HepG2 (cell line): ENCODE data around the gene TTC39C. TPM values are rescaled to one million over a fixed set of nuclear protein-coding genes. Genes with fewer than 3 reads are reported as not detected.

Experiments used
- ATF4 ChIP-seq, 2 experiments: fragments of 450-650 bp in 1 of 2; sonication (generic) in 1 of 2; formaldehyde crosslinking; IDR thresholded peaks; 2 replicates each; pipeline versions ENCODE4 v1.5.0 to v1.8.0; 2020 to 2022; ENCODE audit warnings: mild to moderate bottlenecking in 1 of 2, missing genetic modification reagents in 1 of 2
- BCL3 ChIP-seq: sonication (generic); formaldehyde crosslinking; IDR thresholded peaks from 2 replicates; pipeline ENCODE4 v1.5.1; 2020; ENCODE audit warnings: mild to moderate bottlenecking, missing genetic modification reagents, moderate library complexity
- BORCS8-MEF2B ChIP-seq: sonication (generic); formaldehyde crosslinking; IDR thresholded peaks from 2 replicates; pipeline ENCODE4 v1.8.0; 2022; ENCODE audit warnings: mild to moderate bottlenecking, missing genetic modification reagents
- CEBPG ChIP-seq: IDR thresholded peaks from 2 replicates; pipeline ENCODE4 v1.6.1; 2016
- ETS1 ChIP-seq: sonication (generic); formaldehyde crosslinking; IDR thresholded peaks from 2 replicates; pipeline ENCODE4 v1.4.0; 2020; ENCODE audit warnings: missing genetic modification reagents
- HDAC2 ChIP-seq: sonication (generic); formaldehyde crosslinking; IDR thresholded peaks from 2 replicates; pipeline ENCODE4 v1.4.0; 2020; ENCODE audit warnings: missing genetic modification reagents
- HMGA1 ChIP-seq: sonication (generic); formaldehyde crosslinking; conservative IDR thresholded peaks from 2 replicates; pipeline ENCODE4 v1.4.0; 2020; ENCODE audit warnings: missing genetic modification reagents
- KAT8 ChIP-seq: IDR thresholded peaks from 2 replicates; pipeline ENCODE4 v1.6.1; 2016; ENCODE audit warnings: missing genetic modification reagents, missing compliant biosample characterization
- MAFK ChIP-seq, 2 experiments: IDR thresholded peaks in 1 of 2; conservative IDR thresholded peaks in 1 of 2; 2 replicates each; pipeline ENCODE4 v1.6.1; 2011; ENCODE audit warnings: improper control_type of control experiment in 2 of 2, low read length in 2 of 2
- NR1H2 ChIP-seq: sonication (generic); formaldehyde crosslinking; IDR thresholded peaks from 2 replicates; pipeline ENCODE4 v1.8.1; 2022; ENCODE audit warnings: low read depth, missing genetic modification reagents, borderline replicate concordance
- NR2C2 ChIP-seq: sonication (generic); formaldehyde crosslinking; IDR thresholded peaks from 2 replicates; pipeline ENCODE4 v1.4.0; 2020; ENCODE audit warnings: missing genetic modification reagents, mild to moderate bottlenecking, moderate library complexity, borderline replicate concordance
- NR2F1 ChIP-seq, 2 experiments: fragments of 450-650 bp in 1 of 2; formaldehyde crosslinking in 1 of 2; IDR thresholded peaks; 2 replicates each; pipeline versions ENCODE4 v1.5.0 to v1.6.1; 2016 to 2020; ENCODE audit warnings: mild to moderate bottlenecking in 1 of 2, missing compliant biosample characterization in 1 of 2, missing genetic modification reagents in 1 of 2, moderate library complexity in 1 of 2
- SIX4 ChIP-seq: sonication (generic); formaldehyde crosslinking; IDR thresholded peaks from 2 replicates; pipeline ENCODE4 v1.4.0; 2020; ENCODE audit warnings: missing genetic modification reagents
- SMAD9 ChIP-seq: sonication (generic); formaldehyde crosslinking; IDR thresholded peaks from 2 replicates; pipeline ENCODE4 v1.5.1; 2020; ENCODE audit warnings: mild to moderate bottlenecking, missing genetic modification reagents
- TBX3 ChIP-seq: fragments of 450-650 bp; IDR thresholded peaks from 2 replicates; pipeline ENCODE4 v1.6.1; 2017; ENCODE audit warnings: antibody characterized with exemption, mild to moderate bottlenecking, inconsistent platforms, borderline replicate concordance
- ZBTB49 ChIP-seq: sonication (generic); formaldehyde crosslinking; IDR thresholded peaks from 2 replicates; pipeline ENCODE4 v1.4.0; 2020; ENCODE audit warnings: missing genetic modification reagents, borderline replicate concordance
- ZKSCAN1 ChIP-seq: fragments of 150-350 bp; IDR thresholded peaks from 2 replicates; pipeline ENCODE4 v1.6.1; 2014; ENCODE audit warnings: low read length
- ZNF18 ChIP-seq: sonication (generic); formaldehyde crosslinking; IDR thresholded peaks from 2 replicates; pipeline ENCODE4 v1.8.0; 2022; ENCODE audit warnings: mild to moderate bottlenecking, missing genetic modification reagents; ENCODE audit not compliant: insufficient replicate concordance
- ZNF343 ChIP-seq: sonication (generic); formaldehyde crosslinking; IDR thresholded peaks from 2 replicates; pipeline ENCODE4 v1.4.0; 2020; ENCODE audit warnings: mild to moderate bottlenecking, missing genetic modification reagents
- ZNF614 ChIP-seq: IDR thresholded peaks from 2 replicates; pipeline ENCODE4 v1.6.1; 2018; ENCODE audit warnings: missing biosample characterization, missing genetic modification reagents, inconsistent platforms, borderline replicate concordance
- ZZZ3 ChIP-seq: sonication (generic); formaldehyde crosslinking; IDR thresholded peaks from 2 replicates; pipeline ENCODE4 v1.4.0; 2020; ENCODE audit warnings: missing genetic modification reagents, mild to moderate bottlenecking, borderline replicate concordance
- polyA plus RNA-seq, 8 experiments: library from polyadenylated mRNA; depleted of rRNA in 3 of 8; stranded (reverse) in 7 of 8; unstranded in 1 of 8; fragments of >200 nt; fragmentation: Illumina TruSeq in 4 of 8; extraction: Trizol in 4 of 8; gene quantifications; 2 replicates each; pipeline versions ENCODE4 v1.2.1 to v1.2.3, GENCODE V29; 2011 to 2016; ENCODE audit warnings: low read depth in 4 of 8, missing spikeins in 1 of 8, mixed read lengths in 1 of 8; ENCODE audit not compliant: insufficient read depth in 1 of 8
- total RNA-seq, 5 experiments: library from RNA; depleted of rRNA; stranded (reverse); fragments of >200 nt; fragmentation: Illumina TruSeq; extraction: Trizol; gene quantifications; 2 replicates each; pipeline ENCODE4 v1.2.3, GENCODE V29; 2016; ENCODE audit warnings: low read depth in 1 of 5

Gene TTC39C
- total and polyA plus RNA-seq, 2 of the 13 experiments (the other 11 are each of a cell fraction or from before 2014, with no cell fraction given) = 19.1 to 25.9 TPM

GRCh38 chr18:24014986-24015638 is 558 bp downstream of the TTC39C start (continued):
- TF ChIP-seq MAFK (conservative IDR thresholded peaks at IDR 0.05 in 1 of 2, IDR thresholded peaks at IDR 0.05 in 1 of 2; ENCODE audit: low read length in 2 of 2) = no peak
- TF ChIP-seq BCL3 (CRISPR knock-in tag) = no peak
- TF ChIP-seq SMAD9 (CRISPR knock-in tag) = no peak
- no peak for TF ChIP-seq NR2C2 (CRISPR knock-in tag)
- peak; percentile 20; the same call in 1 of the 2 replicates for TF ChIP-seq HDAC2 (CRISPR knock-in tag)
- TF ChIP-seq NR1H2 = no peak
- TF ChIP-seq ZNF343 (CRISPR knock-in tag) = no peak
- no peak for TF ChIP-seq SIX4
- no peak for TF ChIP-seq ZKSCAN1
- TF ChIP-seq HMGA1 (CRISPR knock-in tag) = no peak
- TF ChIP-seq CEBPG = peak; percentile 81
- no peak for TF ChIP-seq ZBTB49 (CRISPR knock-in tag)
- no peak; the same call in 1 of the 2 replicates for TF ChIP-seq ZNF614
- TF ChIP-seq ATF4 (CRISPR knock-in tag; IDR thresholded peaks at IDR 0.05) = no peak
- no peak for TF ChIP-seq KAT8 (CRISPR knock-in tag)
- TF ChIP-seq ZNF18 (CRISPR knock-in tag) = peak; percentile 37
- no peak for TF ChIP-seq ETS1 (CRISPR knock-in tag)
- no peak for TF ChIP-seq NR2F1 (CRISPR knock-in tag; IDR thresholded peaks at IDR 0.05)
- no peak for TF ChIP-seq TBX3
- TF ChIP-seq ZZZ3 (CRISPR knock-in tag) = no peak
- no peak for TF ChIP-seq BORCS8-MEF2B (CRISPR knock-in tag)
